ENCODE measurements around the gene ANXA5. TPM values are rescaled to one million over a fixed set of nuclear protein-coding genes. Genes with fewer than 3 reads are reported as not detected.

The ANXA5 gene
- polyA plus RNA-seq, 1 of the 3 experiments (the other 2 are of a cell fraction) = 379 TPM

DNA sequence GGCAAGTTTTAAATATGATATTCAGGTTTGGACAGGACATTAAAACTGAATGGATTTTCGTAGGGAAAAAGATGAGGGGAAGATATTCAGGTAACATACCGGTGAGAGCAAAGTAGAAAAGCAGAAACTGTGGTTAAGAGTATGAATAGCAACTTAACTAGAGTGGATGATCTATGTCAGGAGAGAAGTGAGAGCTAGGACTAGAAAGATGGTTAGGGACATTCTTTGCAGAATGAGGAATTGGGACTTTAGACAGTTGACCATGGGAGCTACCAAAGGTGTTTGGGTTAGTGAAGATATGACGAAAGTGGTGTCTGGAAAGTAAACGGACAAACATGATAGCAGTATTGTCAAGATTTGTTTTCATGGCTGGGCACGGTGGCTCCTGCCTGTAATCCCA, 45.2 kb downstream of the ANXA5 start:
- Histone ChIP-seq H3K4me2 (no peak overlapping the region), H3K27ac (ENCODE audit: low read depth in 2 of 2, low read length in 1 of 2) (no peak overlapping the region), H4K20me1 (ENCODE audit: insufficient read depth) (no peaks in the 10 kb centered on the region), H3F3A (replicated peaks; ENCODE audit: insufficient read depth) (peaks cover 15% of the 10 kb centered on the region), H3K27me3 (ENCODE audit: insufficient read depth) (no peaks in the 10 kb centered on the region), H3K9me3 (no peaks in the 10 kb centered on the region), H3K9me2 (no peaks in the 10 kb centered on the region), H3K4me3 (ENCODE audit: low read depth in 2 of 2, low read length in 1 of 2) (no peak overlapping the region), H3K79me2 (ENCODE audit: insufficient read depth) (no peaks in the 10 kb centered on the region), H3K9ac (no peak overlapping the region), H3K36me3 (replicated peaks in 1 of 2; ENCODE audit: control insufficient read depth in 1 of 2, insufficient read depth in 2 of 2, low read length in 1 of 2) (no peaks in the 10 kb centered on the region), H2AFZ (ENCODE audit: low read depth) (no peak overlapping the region), H3K4me1 (ENCODE audit: control insufficient read depth in 1 of 2, insufficient read depth in 2 of 2, low read depth in 1 of 2, low read length in 1 of 2) (no peaks in the 10 kb centered on the region; a peak in 1 of 4 replicates)
- DNase-seq = no peak
- ChIA-PET CTCF (interaction anchor here (3.2 kb wide), 1 partner anchor 281 kb away, joined by 10 read pairs; no protein-coding TSS in a partner anchor), POLR2A (no interaction called here)
- TF ChIP-seq REST (IDR thresholded peaks at IDR 0.05; ENCODE audit: low read depth, low read length) = no peak
- TF ChIP-seq SIN3A (IDR thresholded peaks at IDR 0.05; ENCODE audit: borderline replicate concordance, low read depth, low read length) = no peak
- TF ChIP-seq NRF1 (IDR thresholded peaks at IDR 0.05; ENCODE audit: low read depth, low read length) = no peak
- TF ChIP-seq POLR2AphosphoS5 (IDR thresholded peaks at IDR 0.05; ENCODE audit: low read depth, low read length) = no peak
- TF ChIP-seq RFX5 (IDR thresholded peaks at IDR 0.05; ENCODE audit: low read length) = no peak
- TF ChIP-seq TEAD4 (IDR thresholded peaks at IDR 0.05; ENCODE audit: borderline replicate concordance, insufficient read depth) = no peak
- no peak for TF ChIP-seq SMC3 (IDR thresholded peaks at IDR 0.05; ENCODE audit: low read depth, low read length)
- no peak for TF ChIP-seq RCOR1 (IDR thresholded peaks at IDR 0.05; ENCODE audit: low read length)
- no peak for TF ChIP-seq RXRA (IDR thresholded peaks at IDR 0.05; ENCODE audit: borderline replicate concordance, low read depth)
- TF ChIP-seq EZH2phosphoT487 (IDR thresholded peaks at IDR 0.05; ENCODE audit: borderline replicate concordance, low read depth) = no peak
- TF ChIP-seq, protein P1, sequence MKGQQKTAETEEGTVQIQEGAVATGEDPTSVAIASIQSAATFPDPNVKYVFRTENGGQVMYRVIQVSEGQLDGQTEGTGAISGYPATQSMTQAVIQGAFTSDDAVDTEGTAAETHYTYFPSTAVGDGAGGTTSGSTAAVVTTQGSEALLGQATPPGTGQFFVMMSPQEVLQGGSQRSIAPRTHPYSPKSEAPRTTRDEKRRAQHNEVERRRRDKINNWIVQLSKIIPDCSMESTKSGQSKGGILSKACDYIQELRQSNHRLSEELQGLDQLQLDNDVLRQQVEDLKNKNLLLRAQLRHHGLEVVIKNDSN (IDR thresholded peaks at IDR 0.05; ENCODE audit: borderline replicate concordance, low read depth) = no peak
- no peak for TF ChIP-seq NFIC (IDR thresholded peaks at IDR 0.05; ENCODE audit: borderline replicate concordance)
- TF ChIP-seq USF2 (IDR thresholded peaks at IDR 0.05; ENCODE audit: borderline replicate concordance, low read depth, low read length) = no peak
- TF ChIP-seq TAF1 (IDR thresholded peaks at IDR 0.05; ENCODE audit: borderline replicate concordance, low read depth, low read length) = no peak
- TF ChIP-seq TCF12 (IDR thresholded peaks at IDR 0.05) = no peak
- TF ChIP-seq RAD21 (IDR thresholded peaks at IDR 0.05; ENCODE audit: low read length) = no peak
- no peak for TF ChIP-seq PBX3 (IDR thresholded peaks at IDR 0.05)
- no peak for TF ChIP-seq CTCF (IDR thresholded peaks at IDR 0.05)
- TF ChIP-seq JUND (IDR thresholded peaks at IDR 0.05) = no peak
- 20% methylated on average over 5 of the region's 5 CpGs for WGBS (ENCODE audit: low lambda C conversion rate)
